Measurements from ENCODE around the gene NAB2.

NAB2 gene

DNA sequence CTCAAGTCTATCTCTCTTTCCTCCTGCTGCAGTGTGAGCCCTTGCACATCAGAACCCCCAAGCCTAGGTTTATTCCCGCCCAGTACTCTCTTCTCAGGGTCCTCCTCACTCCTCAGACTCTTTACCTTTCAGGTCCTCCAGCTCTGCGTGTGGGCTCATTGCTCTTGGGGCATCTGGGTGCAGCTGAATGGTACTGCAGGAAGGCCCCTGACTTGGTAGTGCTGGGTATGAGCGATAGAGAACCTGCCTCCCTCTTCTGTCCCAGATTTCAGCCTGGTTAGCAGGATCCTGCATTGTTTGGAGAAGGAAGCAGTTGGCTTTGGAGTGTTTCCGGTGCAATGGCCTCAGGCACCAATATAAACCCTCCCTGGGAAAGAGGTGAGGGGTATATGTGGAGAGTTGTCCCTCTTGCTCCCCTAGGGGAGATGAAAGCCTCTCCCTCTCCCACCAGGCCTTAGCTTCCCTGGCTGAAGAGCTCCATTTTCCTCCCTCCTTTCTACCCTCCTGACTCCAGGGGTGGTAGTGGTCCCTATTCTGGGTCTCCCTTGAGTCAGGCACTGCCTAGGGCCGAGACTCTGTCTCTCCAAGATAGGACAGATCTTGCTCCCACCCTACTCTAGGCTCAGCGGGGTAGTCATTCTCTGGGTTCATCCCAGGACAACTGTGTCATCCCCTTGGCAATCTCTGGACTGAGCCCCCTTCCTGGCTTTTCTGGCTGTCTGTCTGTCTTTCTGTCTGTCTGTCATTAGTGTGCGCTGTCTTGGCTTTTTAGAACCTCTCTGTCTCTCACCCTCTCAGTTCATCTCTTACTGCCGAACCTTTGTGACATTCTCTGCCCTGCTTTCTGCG, 43.2 kb downstream of the NAB2 start:
- DNase-seq (ENCODE audit: low read depth in 2 of 2): no peak

DNA sequence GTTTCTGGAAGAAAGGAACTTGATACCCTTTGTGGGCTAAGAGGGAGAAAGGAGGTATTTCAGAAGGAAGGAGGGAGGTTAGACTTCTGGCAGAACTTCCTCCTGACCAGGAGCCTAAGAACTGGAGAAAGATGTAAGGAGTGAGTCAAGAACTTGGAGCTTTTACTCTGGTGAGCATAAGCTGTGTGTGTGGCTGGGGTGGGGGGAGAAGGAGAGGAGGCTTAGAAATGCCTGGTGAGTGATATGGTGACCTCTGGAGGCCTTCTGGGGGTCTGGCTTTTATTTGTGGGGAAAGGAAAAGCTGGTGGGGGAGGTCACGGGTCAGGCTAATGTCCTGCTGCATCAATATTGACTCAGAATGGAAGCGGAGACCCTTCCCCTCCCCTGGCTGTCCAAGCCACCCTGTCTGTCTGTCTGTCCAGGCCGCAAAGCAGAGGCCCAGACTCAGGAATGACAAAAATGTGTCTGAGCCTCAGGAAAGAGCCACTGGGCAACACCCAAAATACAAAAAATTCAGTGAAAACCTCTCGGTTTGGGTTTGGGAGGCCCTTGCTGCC, 44.2 kb downstream of the NAB2 start:
- DNase-seq (ENCODE audit: low read depth in 2 of 2): no peak

DNA sequence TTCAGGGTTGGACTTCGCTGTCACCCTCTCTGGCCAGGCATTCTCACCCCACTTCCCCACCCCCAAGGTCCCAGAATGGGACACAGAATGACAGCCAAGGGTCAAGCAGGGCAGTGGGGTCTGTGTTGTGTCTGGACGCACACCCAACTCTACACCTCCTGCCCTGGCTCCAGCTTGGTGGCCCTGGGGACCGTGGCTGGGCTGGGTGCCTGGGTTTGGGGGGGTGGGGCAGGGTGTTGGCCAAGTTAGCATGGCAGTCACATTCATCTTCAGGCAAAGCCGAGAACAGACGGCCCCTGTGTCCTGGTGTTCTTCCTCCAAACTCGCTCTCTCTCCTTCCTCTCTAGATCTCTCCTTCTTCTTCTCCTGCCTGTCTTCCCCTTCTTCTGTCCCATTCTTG, 45.0 kb downstream of the NAB2 start:
- DNase-seq (ENCODE audit: low read depth in 2 of 2): no peak

- DNase-seq (ENCODE audit: low read depth in 2 of 2): no peak
Measured at GRCh38 chr12:57134949-57135348, 46.0 kb downstream of the NAB2 start.

DNA sequence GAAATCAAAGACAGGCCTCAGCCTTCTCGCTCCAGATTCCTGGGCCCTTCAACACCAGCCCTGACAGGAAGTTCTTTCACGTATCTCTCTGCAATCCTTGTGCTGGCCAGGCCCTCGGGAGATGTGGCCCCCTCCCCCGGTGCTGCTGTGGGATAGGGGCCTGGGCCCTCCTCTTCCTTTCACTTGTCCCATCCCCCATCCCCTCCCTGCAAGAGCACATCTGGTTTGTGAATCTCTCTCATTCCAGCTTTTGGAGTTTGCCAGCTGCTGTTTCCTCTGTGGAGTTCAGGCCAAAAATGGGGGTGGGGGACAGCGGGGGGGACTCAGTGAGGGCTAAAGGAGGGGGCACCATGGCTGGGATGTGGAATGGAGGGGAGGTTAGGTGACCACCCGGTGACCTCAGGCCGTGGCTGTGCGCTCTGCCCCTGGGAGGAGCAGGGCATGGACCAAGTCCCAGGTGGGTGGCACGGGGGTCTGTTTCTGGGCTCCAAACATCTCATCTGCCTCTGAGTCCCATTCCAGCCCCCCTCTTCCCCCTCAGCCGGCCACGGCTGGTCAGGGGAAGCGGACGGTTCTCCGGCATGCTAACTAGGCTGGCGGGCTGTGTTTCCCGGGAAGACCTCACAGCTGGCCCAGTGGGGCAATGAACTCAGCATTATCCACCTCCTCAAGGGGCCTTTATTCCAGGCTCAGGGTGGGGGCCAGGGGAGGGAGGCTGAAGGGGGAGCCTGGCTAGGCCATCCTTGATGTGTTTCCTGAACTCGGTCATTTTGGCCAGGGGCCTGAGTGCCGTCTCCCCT, 46.8 kb downstream of the NAB2 start:
- DNase-seq (ENCODE audit: low read depth in 2 of 2): no peak

DNA sequence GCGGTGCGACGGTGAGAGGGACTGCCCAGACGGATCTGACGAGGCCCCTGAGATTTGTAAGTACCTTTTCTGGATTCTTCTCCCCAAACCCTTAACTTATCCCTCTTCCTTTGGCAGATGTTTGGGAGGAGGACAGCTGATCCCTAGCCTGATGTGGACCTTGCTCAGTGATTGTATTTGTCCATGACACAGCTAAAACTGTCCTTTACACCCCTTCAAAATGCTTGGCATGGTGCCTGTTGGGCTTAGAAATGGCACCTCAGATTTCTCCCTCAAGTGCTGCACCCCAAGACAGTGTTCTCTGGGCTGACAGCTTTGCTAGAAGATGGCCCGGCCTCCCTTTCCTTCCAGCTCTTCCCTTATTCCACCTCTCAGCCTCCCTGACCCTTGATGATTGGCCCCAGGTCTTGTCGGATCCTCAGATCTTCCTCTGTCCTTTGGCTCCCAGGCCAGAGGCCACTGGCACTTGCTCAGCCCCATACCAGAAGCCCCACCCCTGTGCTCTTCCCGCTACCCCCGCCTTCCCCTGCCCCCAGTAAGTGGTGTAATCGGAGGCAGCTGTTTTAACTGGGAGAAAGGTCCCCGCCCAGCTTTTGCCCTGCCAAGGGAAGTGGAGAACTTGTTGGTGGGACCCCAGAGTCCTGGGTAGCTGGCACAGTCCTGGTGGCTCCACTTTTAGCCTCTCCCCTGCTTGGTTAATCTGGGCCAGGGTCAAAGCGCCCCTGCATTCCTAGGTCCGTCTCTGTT, 49.8 kb downstream of the NAB2 start:
- DNase-seq (ENCODE audit: low read depth in 2 of 2): no peak

GRCh38 chr12:57139796-57140649, 51.1 kb downstream of the NAB2 start:
- no peak for DNase-seq (ENCODE audit: low read depth in 2 of 2)

DNA sequence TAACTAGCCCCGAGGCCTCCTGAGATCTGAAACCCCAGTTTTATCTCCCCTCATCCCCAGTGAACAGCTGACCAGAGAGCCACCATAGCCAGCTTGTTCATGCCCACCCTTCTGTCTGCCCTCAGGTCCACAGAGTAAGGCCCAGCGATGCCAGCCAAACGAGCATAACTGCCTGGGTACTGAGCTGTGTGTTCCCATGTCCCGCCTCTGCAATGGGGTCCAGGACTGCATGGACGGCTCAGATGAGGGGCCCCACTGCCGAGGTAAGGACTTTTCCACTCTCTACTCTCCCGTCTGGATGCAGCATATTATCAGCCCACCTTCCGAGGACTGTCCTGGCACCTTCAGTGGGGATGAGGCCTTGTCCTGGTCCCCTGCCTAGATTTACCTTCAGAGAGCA, 52.3 kb downstream of the NAB2 start:
- DNase-seq (ENCODE audit: low read depth in 2 of 2): no peak

DNA sequence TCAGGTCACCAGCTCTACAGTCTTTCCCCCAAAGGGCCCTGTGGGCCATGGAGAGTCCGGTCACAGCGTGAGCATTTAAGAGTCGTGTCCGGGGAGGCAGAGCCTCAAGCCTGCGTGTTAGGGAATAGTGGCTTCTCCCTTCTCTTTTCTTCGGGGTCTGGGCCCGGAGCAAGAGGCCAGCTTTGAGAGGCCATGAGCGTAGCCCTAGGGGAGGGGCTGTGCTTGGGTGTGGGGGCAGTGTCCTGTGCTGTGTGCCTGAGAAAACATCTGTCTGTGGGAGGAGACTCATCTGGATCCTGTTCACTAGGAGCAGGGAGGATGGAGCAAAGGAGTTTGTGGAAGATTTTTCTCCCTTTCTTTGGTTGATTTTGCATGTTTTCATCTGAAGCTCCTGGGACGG, 53.2 kb downstream of the NAB2 start:
- no peak for DNase-seq (ENCODE audit: low read depth in 2 of 2)

- no peak for DNase-seq (ENCODE audit: low read depth in 2 of 2)
Measured at GRCh38 chr12:57142727-57143126, 53.8 kb downstream of the NAB2 start.

DNA sequence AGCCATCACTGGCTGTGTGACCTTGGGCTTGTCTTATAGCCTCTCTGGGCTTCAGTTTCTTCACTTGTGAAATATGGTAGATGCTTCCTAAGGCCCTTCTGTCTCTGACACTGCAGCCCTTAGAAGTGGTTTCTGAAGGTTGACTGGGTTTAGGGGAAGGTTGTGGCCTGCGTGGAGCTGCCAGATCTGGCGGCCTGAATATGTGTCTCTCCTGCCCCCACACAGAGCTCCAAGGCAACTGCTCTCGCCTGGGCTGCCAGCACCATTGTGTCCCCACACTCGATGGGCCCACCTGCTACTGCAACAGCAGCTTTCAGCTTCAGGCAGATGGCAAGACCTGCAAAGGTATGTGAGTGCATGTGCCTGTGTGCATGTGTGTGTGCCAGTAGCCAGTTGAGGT, 54.5 kb downstream of the NAB2 start:
- no peak for DNase-seq (ENCODE audit: low read depth in 2 of 2)
